HG02798 (cell line): ENCODE measurements around the gene ATP8A2.
"Not testable (repeated sequence)": the region's sequence is repeated elsewhere in the genome, so short reads cannot be mapped to it uniquely, and the experiment has no call there.

ENCODE experiments used
- ATAC-seq: cut with Tn5 transposase; IDR thresholded peaks from one replicate; pipeline ENCODE4 v1.9.1; 2021; ENCODE audit warnings: mild to moderate bottlenecking; ENCODE audit not compliant: unreplicated experiment, poor library complexity

Gene ATP8A2

DNA sequence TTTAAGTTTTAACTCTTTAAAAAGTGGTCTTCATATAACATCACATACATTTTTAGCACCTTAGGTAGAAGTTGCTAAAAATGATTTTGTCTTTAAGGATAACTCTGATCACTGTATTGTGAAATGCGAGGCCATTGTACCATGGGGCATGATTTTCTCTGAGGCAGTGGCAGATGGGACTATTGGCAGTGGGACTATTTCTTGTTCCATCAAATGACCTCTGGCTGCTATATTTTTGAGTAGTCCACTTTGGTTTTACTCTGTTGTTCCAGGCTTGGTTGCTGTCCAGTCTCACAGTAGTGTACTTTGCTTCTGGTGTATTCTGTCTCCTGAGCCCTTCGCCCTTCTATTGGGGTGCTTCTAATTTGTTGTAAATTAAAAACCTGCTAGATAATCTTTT lies 156.5 kb downstream of the ATP8A2 start:
- ATAC-seq: no peak

DNA sequence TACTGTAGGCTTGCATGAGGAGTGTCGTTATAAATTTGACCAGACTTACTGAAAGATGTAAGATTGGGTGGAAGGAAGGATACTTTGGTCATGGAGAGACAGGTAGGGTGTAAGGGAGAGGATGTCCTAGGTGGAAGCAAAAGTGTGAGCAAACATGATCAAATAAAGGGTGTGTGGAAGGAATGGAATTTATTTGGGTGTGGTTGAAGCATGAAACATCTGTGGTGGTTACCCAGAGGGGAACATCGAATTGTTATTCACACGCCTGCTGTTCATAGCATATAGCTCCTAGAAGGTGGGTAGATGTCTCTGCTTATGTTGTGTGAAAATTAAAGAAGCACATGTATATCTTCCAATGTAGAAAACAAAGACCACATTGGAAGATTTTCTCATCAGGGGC lies 157.7 kb downstream of the ATP8A2 start:
- ATAC-seq: no peak

DNA sequence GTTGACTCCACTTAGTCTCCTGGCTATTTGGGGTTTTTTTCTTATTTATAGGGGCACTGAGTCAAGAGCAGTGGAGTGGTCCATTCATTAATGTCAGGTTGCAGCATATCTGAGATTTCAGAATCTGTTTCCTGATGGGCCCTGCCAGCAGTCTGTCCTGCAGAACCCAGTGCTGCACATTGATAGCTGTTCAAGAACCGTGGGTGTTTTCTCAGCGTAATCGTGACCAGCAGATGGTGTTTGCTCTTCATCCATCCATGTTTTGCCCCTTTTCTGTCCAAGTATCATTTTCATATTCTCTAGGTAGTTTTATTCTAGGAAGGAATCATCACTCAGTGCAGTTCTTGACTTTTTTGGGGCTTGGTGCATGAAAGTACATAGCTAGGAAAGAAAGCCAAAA lies 166.5 kb downstream of the ATP8A2 start:
- ATAC-seq: no peak

DNA sequence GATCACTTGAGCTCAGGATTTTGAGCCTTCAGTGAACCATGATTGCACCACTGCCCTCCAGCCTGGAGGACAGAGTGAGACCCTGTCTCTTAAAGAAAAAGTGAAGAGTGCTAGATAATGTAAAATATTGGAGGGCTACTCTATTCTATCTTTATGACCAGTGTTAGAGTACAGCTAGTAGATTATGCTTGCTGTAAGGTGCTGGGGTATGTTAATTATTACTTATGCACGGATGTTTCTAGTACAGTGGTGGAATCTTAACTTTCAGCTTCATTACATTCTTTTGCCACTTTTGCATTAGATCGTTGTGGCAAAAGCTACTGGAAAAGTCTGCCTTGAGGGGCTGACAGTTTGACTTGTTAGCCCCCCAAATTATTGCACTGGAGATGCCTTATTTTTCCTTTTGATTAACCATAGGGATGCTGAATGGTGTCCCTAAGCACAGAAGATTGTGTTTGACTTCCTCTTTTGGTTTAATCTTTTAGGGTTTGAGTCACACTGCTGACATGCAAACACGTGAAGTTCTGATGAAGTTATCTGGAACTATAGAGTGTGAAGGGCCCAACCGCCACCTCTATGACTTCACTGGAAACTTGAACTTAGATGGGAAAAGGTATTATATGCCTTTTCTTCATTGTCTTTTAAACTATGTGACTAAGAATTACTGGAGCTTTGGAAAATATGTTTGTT lies 169.8 kb downstream of the ATP8A2 start:
- ATAC-seq: peak; percentile 58

DNA sequence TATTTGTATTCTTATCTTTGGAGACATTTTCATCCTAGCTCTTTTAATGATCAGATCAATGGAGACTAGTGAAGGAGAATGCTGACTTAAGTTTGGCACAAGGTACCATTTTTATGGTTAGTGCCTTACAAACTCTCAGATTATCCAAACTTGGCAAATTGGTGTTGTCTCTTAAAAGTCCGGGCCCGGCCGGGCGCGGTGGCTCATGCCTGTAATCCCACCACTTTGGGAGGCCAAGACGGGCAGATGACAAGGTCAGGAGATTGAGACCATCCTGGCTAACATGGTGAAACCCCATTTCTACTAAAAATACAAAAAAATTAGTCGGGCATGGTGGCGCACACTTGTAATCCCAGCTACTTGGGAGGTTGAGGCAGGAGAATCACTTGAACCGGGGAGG lies 177.2 kb downstream of the ATP8A2 start:
- not testable (repeated sequence) for ATAC-seq

DNA sequence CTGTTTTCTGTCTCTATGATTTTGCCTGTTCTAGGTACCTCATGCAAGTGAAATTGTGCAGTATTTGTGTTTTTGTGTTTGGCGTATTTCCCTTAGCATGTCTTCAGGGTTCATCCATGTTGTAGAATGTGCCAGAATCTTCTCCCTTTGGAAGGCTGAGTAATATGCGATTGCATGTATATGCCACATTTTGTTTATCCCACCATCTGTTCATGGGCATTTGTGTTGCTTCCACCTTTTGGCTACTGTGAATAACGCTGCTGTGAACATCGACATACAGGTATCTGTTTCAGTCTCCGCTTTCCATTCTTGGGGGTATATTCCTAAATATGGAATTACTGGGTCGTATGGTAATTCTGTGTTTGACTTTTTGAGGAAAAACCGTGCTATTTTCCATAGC lies 190.0 kb downstream of the ATP8A2 start:
- no peak for ATAC-seq

DNA sequence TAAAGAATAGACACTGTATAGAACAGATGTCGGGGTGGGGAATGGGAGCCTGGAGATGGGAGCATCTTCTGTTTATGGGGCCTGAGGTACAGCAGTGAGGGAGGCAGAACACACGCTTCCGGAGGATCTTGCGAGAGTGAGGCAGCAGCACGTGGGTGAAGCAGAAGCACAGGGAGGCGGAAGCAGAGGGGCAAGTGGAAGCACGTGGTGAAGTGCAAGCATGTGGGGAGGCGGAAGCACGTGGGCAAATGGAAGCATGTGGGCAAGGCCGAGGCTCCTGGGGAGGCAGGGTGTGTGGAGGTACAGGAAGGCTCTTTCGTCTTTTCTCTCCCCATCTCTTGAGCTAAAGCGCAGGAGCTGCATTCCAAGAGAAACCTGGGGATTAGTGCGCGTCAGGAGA lies 198.4 kb downstream of the ATP8A2 start:
- no peak for ATAC-seq

DNA sequence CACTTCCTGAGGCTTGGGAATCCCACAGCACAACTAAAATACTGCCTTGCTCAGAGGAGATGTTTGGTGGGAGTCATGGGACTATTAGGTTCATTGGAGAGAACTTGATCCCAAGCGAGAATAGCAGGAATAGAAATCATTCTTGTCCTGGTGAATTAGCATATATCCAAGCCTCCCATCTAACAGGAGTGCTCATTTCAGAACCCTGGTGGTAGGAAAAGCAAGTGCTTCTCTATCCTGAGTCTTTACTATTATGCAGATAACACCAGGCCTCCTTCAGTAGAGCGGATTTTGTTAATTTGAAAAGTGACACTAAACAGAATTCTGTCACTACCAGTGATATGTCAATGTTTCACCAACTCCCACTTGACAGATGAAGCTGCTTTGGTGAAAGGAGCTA lies 199.5 kb downstream of the ATP8A2 start:
- no peak for ATAC-seq

DNA sequence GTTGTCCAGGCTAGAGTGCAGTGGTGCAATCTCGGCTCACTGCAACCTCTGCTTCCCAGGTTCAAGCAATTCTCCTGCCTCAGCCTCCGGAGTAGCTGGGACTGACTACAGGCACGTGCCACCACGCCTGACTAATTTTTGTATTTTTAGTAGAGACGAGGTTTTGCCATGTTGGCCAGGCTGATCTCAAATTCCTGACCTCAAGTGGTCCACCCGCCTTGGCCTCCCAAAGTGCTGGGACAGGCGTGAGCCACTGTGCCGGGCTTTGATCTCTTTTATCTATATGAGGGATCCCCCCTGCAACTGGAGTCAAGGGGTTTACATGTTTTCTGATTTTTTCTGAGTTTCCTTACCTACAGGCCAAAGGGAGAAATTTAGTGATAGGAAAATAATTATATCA lies 200.4 kb downstream of the ATP8A2 start:
- ATAC-seq: not testable (repeated sequence)

DNA sequence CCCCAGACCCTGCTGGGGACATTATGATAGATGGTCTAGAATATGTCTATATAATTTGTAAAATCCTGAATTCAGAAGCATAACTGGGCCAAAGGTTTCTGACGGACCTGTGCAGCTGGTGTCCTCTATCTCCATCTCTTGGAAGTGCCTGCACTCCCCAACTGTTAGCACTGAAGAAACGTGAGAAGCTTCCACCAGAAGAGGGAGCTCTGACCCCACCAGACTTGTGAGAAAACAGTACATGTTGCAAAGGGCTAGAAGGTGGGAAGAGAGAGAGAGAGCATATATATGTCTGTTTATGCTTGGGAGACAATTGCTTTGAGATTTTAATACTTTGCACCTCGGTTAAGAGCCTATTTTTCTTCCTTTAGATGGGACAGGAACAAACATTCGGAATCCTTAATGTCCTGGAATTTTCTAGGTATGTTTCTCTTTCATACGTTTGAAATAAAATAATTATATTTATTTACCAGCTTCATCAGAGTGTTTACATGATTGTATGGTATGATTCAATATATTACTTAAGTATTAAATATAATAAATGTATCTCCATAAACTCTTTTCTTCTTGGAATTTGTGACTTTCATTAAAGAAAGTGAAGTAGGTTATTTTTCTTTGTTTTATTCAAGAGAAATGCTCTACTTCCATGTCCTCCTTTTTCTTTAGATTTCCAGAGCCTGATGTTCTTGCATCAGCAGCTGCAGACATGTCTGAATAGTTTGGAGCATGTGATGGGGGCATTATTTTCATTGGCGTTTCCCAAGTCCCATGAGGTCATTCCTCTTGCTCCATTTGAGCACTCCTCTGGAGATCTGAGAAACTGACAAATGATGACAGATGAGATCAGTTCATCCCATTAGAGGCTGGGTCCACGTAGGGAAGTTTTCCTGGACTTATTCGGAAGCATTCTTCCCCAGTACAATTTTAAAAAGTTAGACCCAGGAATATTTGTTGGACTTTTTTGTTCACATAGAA lies 202.9 kb downstream of the ATP8A2 start:
- peak; percentile 84 for ATAC-seq

DNA sequence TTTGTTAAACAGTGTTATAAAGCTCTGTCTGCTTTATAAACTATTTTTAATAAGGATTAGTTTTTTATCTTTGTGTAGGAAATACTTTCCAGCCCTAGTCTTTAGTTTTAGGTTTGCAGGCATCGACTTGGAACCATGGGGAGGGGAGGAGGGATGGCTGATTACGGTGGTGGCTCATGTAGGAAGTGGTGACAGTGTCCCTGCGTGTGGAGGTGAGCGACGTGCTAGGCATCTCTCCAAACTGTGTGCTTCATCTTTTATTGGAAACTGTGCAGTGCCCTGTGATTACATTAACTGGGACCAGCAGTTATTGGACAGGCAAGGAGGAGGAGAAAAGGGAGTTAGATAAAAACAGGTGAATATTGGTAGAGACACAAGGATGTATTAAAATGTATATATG lies 203.8 kb downstream of the ATP8A2 start:
- ATAC-seq: no peak

DNA sequence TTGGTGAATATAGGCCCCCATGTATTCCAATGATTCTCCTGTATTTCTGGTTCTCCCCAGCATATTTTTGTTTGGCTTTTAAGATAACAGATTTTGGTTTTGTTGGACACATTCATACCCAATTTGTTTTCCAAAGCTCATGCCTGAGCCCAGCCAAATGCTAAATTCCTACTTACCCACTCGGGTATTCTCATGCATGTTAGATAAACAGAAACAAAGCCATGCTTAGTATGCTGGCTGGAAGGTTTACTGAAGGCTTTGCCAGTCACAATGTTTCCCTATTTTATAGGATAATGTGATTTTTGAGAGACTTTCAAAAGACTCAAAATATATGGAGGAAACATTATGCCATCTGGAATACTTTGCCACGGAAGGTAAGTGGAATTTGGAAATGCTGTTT lies 206.8 kb downstream of the ATP8A2 start:
- no peak for ATAC-seq

DNA sequence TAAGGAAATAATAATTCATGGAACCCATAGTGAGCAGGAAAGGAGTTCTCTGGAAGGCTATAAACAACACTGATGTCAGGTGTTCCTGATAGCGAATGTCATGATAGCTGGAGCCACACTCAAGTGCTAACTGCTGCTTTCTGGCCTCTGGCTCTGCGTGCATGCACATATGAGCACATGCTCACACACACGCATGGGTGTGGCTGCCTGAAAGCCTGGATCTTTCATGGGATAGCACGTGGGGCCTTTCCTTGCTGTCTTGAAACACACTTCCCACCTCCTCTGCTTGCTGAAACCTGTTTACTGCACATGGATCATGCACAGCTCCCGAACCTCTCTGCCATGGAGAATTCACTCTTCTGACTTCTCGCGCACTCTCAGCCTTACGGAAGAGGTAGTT lies 207.4 kb downstream of the ATP8A2 start:
- ATAC-seq: no peak

DNA sequence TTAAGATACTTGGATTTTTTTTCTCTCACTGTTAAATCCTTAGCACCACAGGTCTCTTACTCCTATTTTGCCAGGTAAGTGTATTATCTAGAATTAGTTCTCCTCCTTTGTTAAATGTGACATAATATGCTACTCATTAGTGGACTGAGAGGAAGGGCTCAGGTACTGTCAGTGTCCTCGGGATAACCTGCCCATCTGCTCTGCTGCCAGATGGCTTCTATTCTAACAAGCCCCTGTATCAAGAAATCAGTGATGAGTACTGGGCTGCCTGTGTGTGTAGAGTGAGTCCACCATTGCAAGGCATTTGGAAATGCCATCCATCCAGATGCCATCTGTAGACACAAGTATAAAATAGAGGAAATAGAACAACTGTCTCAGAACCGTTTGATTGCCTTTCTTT lies 209.6 kb downstream of the ATP8A2 start:
- no peak for ATAC-seq

DNA sequence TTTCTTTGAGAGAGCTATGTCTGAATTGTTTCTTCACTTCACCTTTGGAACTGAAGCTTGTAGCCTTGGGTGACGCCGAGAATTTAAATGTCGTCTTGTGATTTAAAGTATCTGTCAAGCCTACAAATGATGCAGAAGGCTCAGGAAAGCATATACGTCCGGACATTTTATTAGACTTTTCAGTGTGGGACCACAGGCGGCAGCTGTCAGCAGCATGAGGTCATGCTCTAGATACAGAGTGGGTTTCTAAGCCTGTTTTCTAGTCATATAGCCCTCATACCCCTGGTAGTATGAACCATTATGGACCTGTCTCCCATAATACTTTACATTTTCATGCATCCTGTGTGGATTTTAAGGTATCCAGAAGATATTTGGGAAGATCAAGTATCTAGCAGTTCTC lies 212.3 kb downstream of the ATP8A2 start:
- ATAC-seq: no peak

DNA sequence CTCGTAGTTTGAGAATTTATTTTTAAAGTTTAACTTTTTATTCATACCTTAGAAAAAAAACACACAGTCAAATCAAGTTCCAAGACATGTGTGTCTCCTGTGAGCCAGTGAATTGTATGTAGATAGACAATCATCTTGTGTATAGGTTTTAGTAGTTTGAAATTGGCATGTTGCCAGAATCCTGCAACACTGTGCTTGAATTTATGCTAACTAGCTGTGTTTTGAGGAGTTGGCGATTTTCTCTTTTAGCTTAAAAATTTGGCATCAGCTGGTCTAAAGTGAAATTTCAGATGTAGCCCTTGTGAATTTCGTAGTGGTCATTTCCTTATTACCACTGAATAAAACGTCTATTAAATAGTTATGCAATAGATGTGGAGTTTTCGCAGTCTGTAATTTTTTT lies 213.2 kb downstream of the ATP8A2 start:
- ATAC-seq: no peak

DNA sequence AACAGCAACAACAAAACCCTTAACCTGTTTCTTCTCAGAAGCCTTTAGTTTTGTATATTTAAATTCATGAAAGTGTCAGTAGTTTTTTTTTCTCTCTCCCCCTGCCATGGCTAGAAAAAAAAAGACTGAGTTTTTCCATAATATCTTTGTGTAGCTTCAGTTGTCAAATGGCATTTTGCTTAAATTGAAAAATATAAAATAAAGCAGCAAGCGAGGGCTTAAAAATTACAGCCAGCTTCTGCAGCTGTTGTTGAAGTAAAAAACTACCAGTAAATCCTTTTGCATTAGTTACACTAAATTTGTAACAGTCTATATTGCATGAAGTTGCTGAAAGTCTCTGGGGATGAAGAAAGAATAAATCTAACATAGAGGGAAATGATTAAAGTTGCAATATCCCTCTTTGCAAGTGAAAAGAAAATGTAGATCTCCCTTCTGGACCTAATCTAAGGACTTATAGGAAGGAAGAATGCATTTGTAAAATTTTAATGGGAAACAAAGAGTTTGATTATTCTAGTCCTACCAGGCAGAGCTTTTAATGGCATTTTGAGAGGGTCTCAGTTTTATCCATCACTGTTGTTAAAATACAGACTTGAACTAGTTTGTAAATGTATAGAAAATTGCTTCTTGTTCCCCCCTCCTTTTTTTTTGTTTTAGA lies 215.7 kb downstream of the ATP8A2 start:
- ATAC-seq: no peak

DNA sequence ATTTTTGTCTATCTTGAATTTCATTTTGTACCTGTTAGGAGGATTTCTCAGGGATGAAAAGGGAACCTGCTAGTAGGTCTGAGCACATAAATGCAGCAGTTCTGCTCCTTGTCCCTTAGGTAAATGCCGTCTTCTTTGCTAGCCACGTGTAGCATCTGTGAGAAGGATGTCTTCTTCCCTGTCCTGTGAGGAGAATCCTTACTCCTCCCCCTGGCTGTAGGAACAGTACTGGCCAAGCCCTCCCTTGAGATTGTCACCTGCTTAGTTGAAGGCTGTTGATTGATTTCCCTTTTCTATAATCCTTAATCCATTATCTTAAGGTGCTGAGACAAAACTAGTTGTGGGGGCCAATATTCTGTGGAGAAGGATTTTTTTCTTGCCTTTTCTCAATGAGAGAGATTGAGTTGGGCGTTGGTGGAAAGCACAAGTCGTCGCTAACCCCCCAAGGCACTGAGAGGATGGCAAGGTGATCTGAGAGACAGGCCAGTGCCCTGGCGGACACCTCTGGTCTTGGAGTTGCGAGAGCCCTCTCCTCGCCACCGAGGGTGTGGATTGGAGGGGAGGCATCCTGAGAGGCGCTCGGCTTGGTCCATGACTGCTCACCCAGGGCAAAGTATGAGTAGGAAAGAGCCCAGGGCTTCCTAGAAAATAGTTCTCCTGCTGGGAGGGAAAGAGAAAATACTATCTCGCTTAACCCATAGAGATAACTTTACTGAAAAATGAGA lies 216.7 kb downstream of the ATP8A2 start:
- ATAC-seq: no peak

DNA sequence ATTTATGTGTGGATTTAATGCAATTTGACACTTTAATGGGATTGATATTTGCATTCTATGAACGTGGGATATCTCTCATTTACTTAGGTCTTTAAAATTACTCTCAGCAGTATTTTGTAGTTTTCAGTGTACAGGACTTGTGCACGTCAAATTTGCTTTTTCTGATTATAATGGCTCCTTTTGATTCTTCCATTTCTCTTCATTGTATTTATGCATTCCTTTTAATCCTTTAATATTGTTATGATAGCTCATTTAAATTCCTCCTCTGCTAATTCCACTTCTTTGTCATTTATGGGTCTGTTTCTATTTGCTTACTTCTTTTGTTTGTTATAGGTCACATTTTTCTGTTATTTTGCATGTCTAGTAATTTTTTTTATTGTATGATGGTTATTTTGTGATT lies 226.6 kb downstream of the ATP8A2 start:
- no peak for ATAC-seq

DNA sequence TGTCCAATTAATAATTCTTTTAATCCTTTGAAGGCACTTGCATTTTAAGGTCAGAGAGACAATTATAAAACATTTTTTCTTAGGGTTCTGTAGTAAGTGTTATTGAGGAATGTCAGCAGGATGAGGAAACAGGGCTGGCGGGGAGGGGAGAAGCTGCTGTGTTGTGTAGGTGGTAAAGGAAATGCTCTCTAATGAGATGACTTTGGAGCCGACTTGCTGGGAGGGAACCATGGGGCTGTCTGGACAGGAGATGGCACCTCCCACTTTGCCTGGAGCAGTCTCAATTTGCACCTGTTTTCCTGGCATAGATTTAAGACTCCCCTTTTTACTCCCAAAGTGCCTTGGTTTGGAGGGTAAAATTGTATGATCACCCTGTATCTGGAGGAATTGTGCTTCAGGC lies 230.4 kb downstream of the ATP8A2 start:
- ATAC-seq: no peak

DNA sequence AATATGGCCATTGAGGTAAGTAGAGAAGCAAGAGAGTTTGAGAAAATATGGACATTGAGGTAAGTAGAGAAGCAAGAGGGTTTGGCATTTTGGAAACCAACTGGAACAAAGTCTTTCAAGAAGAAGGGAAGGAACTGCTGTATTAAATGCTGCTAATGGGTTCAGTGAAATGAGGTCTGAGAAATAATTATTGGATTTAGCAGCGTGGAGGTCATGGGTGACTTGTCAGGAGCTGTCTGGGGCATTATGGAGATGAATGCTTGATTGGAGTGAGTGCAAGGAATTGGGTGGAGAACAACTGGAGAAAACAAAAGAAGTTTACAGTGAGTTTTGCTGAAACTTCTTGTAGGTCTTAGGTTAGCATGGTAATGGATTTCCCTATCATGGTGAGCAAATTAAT lies 232.3 kb downstream of the ATP8A2 start:
- no peak for ATAC-seq
